ENCODE results near the gene ACHE.

ACHE gene

GRCh38 chr7:100895956-100896731 lies 456 bp upstream of the ACHE start:
- DNase-seq, result no peak

GRCh38 chr7:100894860-100895700 lies 608 bp downstream of the ACHE start:
- DNase-seq, result no peak

- no peak for DNase-seq
Observed at GRCh38 chr7:100893910-100894721, 1.6 kb downstream of the ACHE start.

- no peak for DNase-seq
Observed at GRCh38 chr7:100893318-100893895, 2.3 kb downstream of the ACHE start.

GRCh38 chr7:100892364-100893317 lies 3.0 kb downstream of the ACHE start:
- no peak for DNase-seq

GRCh38 chr7:100891568-100892247 lies 4.0 kb downstream of the ACHE start:
- no peak for DNase-seq

- no peak for DNase-seq
Observed at GRCh38 chr7:100890653-100891567, 4.8 kb downstream of the ACHE start.

GRCh38 chr7:100888988-100889750 lies 6.5 kb downstream of the ACHE start, which contains the start of gene UFSP1:
UFSP1 (minus strand) TSS chr7:100889715; CDS start chr7:100889271, 444 bp downstream.
- no peak for DNase-seq

- DNase-seq, result no peak
Observed at GRCh38 chr7:100888291-100888987, 7.2 kb downstream of the ACHE start.

- DNase-seq, result no peak
Observed at GRCh38 chr7:100887516-100888290, 8.0 kb downstream of the ACHE start.

- no peak for DNase-seq
Observed at GRCh38 chr7:100886936-100887515, 8.7 kb downstream of the ACHE start.

- DNase-seq, result no peak
Observed at GRCh38 chr7:100886142-100886935, 9.3 kb downstream of the ACHE start.

- no peak for DNase-seq
Observed at GRCh38 chr7:100885440-100886141, 10.1 kb downstream of the ACHE start.

- DNase-seq, result no peak
Observed at GRCh38 chr7:100884736-100885439, 10.8 kb downstream of the ACHE start.
